Left lung (tissue), 10 donors: ENCODE data around the gene ZBTB46. TPM values are rescaled to one million over a fixed set of nuclear protein-coding genes. Genes with fewer than 3 reads are reported as not detected.
A peak's percentile ranks its signal among the peaks of the same experiment; 100 is the strongest.

ENCODE experiments used
- ATAC-seq: fragments of 200-7000 bp; cut with Tn5 transposase; one replicate; pipeline ENCODE4 v1.9.1; 2020; ENCODE audit warnings: moderate library complexity
- DNase-seq, 4 donors: peaks; one replicate each; pipeline ENCODE4 v3.0.0-alpha.2; 2013 to 2020
- H3K27ac ChIP-seq, 2 donors: fragments of 200-600 bp; sonication (generic) in 1 of 2; one replicate each; pipeline versions ENCODE4 v1.5.0 to v1.8.0; 2020 to 2021
- H3K27me3 ChIP-seq, 2 donors: fragments of 200-600 bp; sonication (generic) in 1 of 2; one replicate each; pipeline versions ENCODE4 v1.5.0 to v1.8.0; 2020 to 2021
- H3K36me3 ChIP-seq, 2 donors: fragments of 200-600 bp; sonication (generic) in 1 of 2; one replicate each; pipeline versions ENCODE4 v1.5.0 to v1.8.0; 2020 to 2021
- H3K4me1 ChIP-seq, 2 donors: fragments of 200-600 bp; one replicate each; pipeline ENCODE4 v1.8.0; 2021
- H3K4me3 ChIP-seq, 2 donors: fragments of 200-600 bp; sonication (generic) in 1 of 2; one replicate each; pipeline versions ENCODE4 v1.5.0 to v1.8.0; 2020 to 2021; ENCODE audit warnings: mild to moderate bottlenecking in 1 of 2
- H3K9me3 ChIP-seq, 2 donors: fragments of 200-600 bp; sonication (generic) in 1 of 2; one replicate each; pipeline versions ENCODE4 v1.5.0 to v1.8.0; 2020 to 2021
- CTCF ChIP-seq, 2 donors: fragments of 200-600 bp; sonication (generic) in 1 of 2; IDR thresholded peaks; one replicate each; pipeline versions ENCODE4 v1.5.0 to v1.8.0; 2021; ENCODE audit warnings: antibody characterized with exemption in 2 of 2
- intact Hi-C, 2 donors: fragments of 100-400 bp; cut with DNase I; formaldehyde crosslinking; loops; one replicate each; pipeline versions ENCODE4 v1.11.2 to v1.14.2; 2022
- polyA plus RNA-seq, 6 donors: library from polyadenylated mRNA; unstranded; fragments of 120-200 nt; gene quantifications; one replicate each; pipeline ENCODE4 v1.2.1, GENCODE V29; 2013; ENCODE audit not compliant: insufficient read length in 6 of 6
- total RNA-seq, 2 donors: library from RNA; stranded (reverse); fragmentation: NEBNext Ultra II Directional; extraction: Animal tissue kit (Norgen Biotek cat#: 25700); gene quantifications; one replicate each; pipeline ENCODE4 v1.2.1, GENCODE V29; 2021
- donor health status: DM: no; HTN: yes; CAD: no.
- donor health status: DM: no; HTN: no; CAD: no.

Gene ZBTB46
- total and polyA plus RNA-seq, 8 donors, result 9.2 to 16.3 (median 11.7) TPM

GRCh38 chr20:63772781-63773518 lies 58.1 kb downstream of the ZBTB46 start:
- H3K4me1 ChIP-seq, result peaks cover 0 to 24% of the 10 kb centered on the region in 2 donors
- no peak for TF ChIP-seq CTCF (IDR thresholded peaks at IDR 0.05)
- no peak overlapping the region for H3K27ac ChIP-seq
- no peaks in the 10 kb centered on the region for H3K9me3 ChIP-seq
- peaks cover 0 to 14% of the 10 kb centered on the region in 2 donors for H3K36me3 ChIP-seq
- no peak overlapping the region for H3K4me3 ChIP-seq
- ATAC-seq (peak; percentile 63), DNase-seq (peak in 1 of 4 donors; percentile 75)
- H3K27me3 ChIP-seq, result peaks cover 0 to 10% of the 10 kb centered on the region in 2 donors
- intact Hi-C loops, result no loop called here

- intact Hi-C loops, result no loop called here
- Histone ChIP-seq H3K36me3 (peaks cover 0 to 21% of the 10 kb centered on the region in 2 donors), H3K27ac (no peak overlapping the region), H3K27me3 (peaks cover 0 to 10% of the 10 kb centered on the region in 2 donors), H3K4me1 (peaks cover 0 to 24% of the 10 kb centered on the region in 2 donors), H3K9me3 (no peaks in the 10 kb centered on the region), H3K4me3 (no peak overlapping the region)
- ATAC-seq (no peak), DNase-seq (peak in 1 of 4 donors; percentile 70)
- TF ChIP-seq CTCF (IDR thresholded peaks at IDR 0.05), result no peak
Observed at GRCh38 chr20:63771046-63771707, 59.9 kb downstream of the ZBTB46 start.

GRCh38 chr20:63769891-63770474 lies 61.1 kb downstream of the ZBTB46 start:
- Histone ChIP-seq H3K9me3 (no peaks in the 10 kb centered on the region), H3K27ac (no peak overlapping the region), H3K4me1 (peaks cover 0 to 22% of the 10 kb centered on the region in 2 donors), H3K36me3 (peaks cover 0 to 21% of the 10 kb centered on the region in 2 donors), H3K27me3 (peaks cover 0 to 9% of the 10 kb centered on the region in 2 donors), H3K4me3 (no peak overlapping the region)
- DNase-seq (peak in 1 of 4 donors; percentile 76), ATAC-seq (no peak)
- TF ChIP-seq CTCF (IDR thresholded peaks at IDR 0.05), result no peak
- intact Hi-C loops, result no loop called here

GRCh38 chr20:63768591-63769515 lies 62.2 kb downstream of the ZBTB46 start:
- peaks cover 0 to 21% of the 10 kb centered on the region in 2 donors for H3K36me3 ChIP-seq
- ATAC-seq, result no peak

More at GRCh38 chr20:63768591-63769515, 62.2 kb downstream of the ZBTB46 start:
- H3K27ac ChIP-seq, result no peak overlapping the region
- H3K4me3 ChIP-seq, result no peak overlapping the region
- H3K27me3 ChIP-seq, result no peaks in the 10 kb centered on the region
- intact Hi-C loops, result no loop called here
- no peaks in the 10 kb centered on the region for H3K9me3 ChIP-seq
- peaks cover 0 to 11% of the 10 kb centered on the region in 2 donors for H3K4me1 ChIP-seq
- DNase-seq, result peak in 1 of 4 donors; percentile 66
- no peak for TF ChIP-seq CTCF (IDR thresholded peaks at IDR 0.05)
